ENCODE data around the gene TMEM252. TPM values are rescaled to one million over a fixed set of nuclear protein-coding genes. Genes with fewer than 3 reads are reported as not detected.

The TMEM252 gene
- total RNA-seq = not detected in 2 replicates
- not detected for total RNA-seq (2013)
- polyA plus RNA-seq = 0.10 TPM in 1 of 2 replicates, not detected in the other
- polyA minus RNA-seq = not detected in 2 replicates

- H3K4me1 ChIP-seq (ENCODE audit: control insufficient read depth in 2 of 2, insufficient read depth in 2 of 2, low read length in 2 of 2) = peaks cover 6 to 8% of the 10 kb centered on the region in 2 donors
- no peak within 1 kb of the TSS for H3K4me2 ChIP-seq (replicated peaks; ENCODE audit: low read depth, low read length, poor library complexity, severe bottlenecking)
- no peak within 1 kb of the TSS for H2AFZ ChIP-seq (ENCODE audit: insufficient read depth, low read depth, low read length, poor library complexity, severe bottlenecking)
- DNase-seq (no peak), ATAC-seq (ENCODE audit: low read depth) (no peak)
- no peaks in the 10 kb centered on the region for H3K79me2 ChIP-seq (ENCODE audit: control insufficient read depth, insufficient read depth, low read length)
- H3K36me3 ChIP-seq (replicated peaks in 1 of 2; ENCODE audit: control extremely low read depth in 1 of 2, control insufficient read depth in 1 of 2, extremely low read depth in 1 of 2, insufficient read depth in 2 of 2, low read length in 1 of 2) = no peaks in the 10 kb centered on the region
- Mint-ChIP-seq H3K27ac (no peak within 1 kb of the TSS), H3K4me1 (peaks cover 19% of the 10 kb centered on the region), H3K27me3 (no peaks in the 10 kb centered on the region), H3K9me3 (ENCODE audit: insufficient read depth) (no peaks in the 10 kb centered on the region), H3K4me3 (no peak within 1 kb of the TSS)
- H4K20me1 ChIP-seq (ENCODE audit: control insufficient read depth, insufficient read depth, low read length, poor library complexity, severe bottlenecking) = no peaks in the 10 kb centered on the region
- H3K27me3 ChIP-seq (replicated peaks in 1 of 4; ENCODE audit: control extremely low read depth in 1 of 4, control insufficient read depth in 3 of 4, insufficient read depth in 4 of 4, low read length in 3 of 4) = no peaks in the 10 kb centered on the region
- H3K27ac ChIP-seq (ENCODE audit: low read length in 2 of 2) = no peak within 1 kb of the TSS
- no peak within 1 kb of the TSS for H3K9ac ChIP-seq (ENCODE audit: low read length)
- TF ChIP-seq CTCF (IDR thresholded peaks at IDR 0.05) (no peak), EZH2 (IDR thresholded peaks at IDR 0.05; ENCODE audit: borderline replicate concordance, insufficient read depth, low read depth, low read length, poor library complexity, severe bottlenecking) (no peak)
- ChIA-PET CTCF (interaction anchor here (0.5 to 3.2 kb wide), 4 partner anchors 19 to 657 kb away, joined by 3 to 10 read pairs (median 4); no protein-coding TSS in a partner anchor), POLR2A (no interaction called here)
- 86% methylated on average over 2 of the region's 8 CpGs for WGBS (ENCODE audit: insufficient coverage)
- intact Hi-C loops (cut with micrococcal nuclease) = no loop called here
- no peaks in the 10 kb centered on the region for H3K9me3 ChIP-seq (ENCODE audit: control extremely low read depth in 1 of 3, control insufficient read depth in 2 of 3, insufficient read depth in 1 of 3, low read length in 2 of 3)
- H3K4me3 ChIP-seq (ENCODE audit: control extremely low read depth in 1 of 5, extremely low read depth in 1 of 5, insufficient read depth in 1 of 5, low read depth in 2 of 5, low read length in 4 of 5) = no peak within 1 kb of the TSS
Measured at GRCh38 chr9:68540712-68541535, at the start of gene TMEM252. Gene TMEM252 (minus strand): TSS chr9:68540883. CDS start chr9:68540814, 69 bp downstream.
